IPS DF 6.9 (cell line): Measurements from ENCODE around the gene PPP4R3B.

Source experiments
- DNase-seq: peaks from one replicate; pipeline ENCODE4 v3.0.0-alpha.2; 2013; ENCODE audit warnings: low read depth, low spot score
- H3K27ac ChIP-seq: one replicate; pipeline ENCODE4 v1.5.1; 2013; ENCODE audit warnings: low read length, control low read depth
- H3K27me3 ChIP-seq: 2 replicates; pipeline ENCODE4 v1.6.1; 2013; ENCODE audit warnings: mild to moderate bottlenecking, low read length; ENCODE audit not compliant: control insufficient read depth, insufficient read depth
- H3K36me3 ChIP-seq: 2 replicates; pipeline ENCODE4 v1.6.1; 2013; ENCODE audit warnings: low read length; ENCODE audit not compliant: control insufficient read depth, insufficient read depth
- H3K4me1 ChIP-seq: 2 replicates; pipeline ENCODE4 v1.6.1; 2013; ENCODE audit warnings: low read length; ENCODE audit not compliant: control insufficient read depth, insufficient read depth
- H3K4me3 ChIP-seq: 2 replicates; pipeline ENCODE4 v1.5.1; 2013; ENCODE audit warnings: mild to moderate bottlenecking, low read length
- H3K9me3 ChIP-seq: 2 replicates; pipeline ENCODE4 v1.6.1; 2013; ENCODE audit warnings: low read length, inconsistent platforms; ENCODE audit not compliant: control insufficient read depth, insufficient read depth
- WGBS: extraction: QIAGEN DNeasy Blood & Tissue Kit; methylation state at CpG from one replicate; pipeline ENCODE4 v1.1.7; 2013; ENCODE audit warnings: mixed read lengths, missing lambda C conversion rate; ENCODE audit not compliant: insufficient read length, insufficient coverage; 5-methylcytosine and 5-hydroxymethylcytosine counted together

PPP4R3B gene

GRCh38 chr2:55518841-55519165, 98.6 kb downstream of the PPP4R3B start:
- H3K4me3 ChIP-seq = peak overlapping the region; percentile 54; the same call in 1 of the 2 replicates
- no peak for DNase-seq
- WGBS = no CpG with 5 or more reads among the region's 9 CpGs
- H3K9me3 ChIP-seq = no peaks in the 10 kb centered on the region
- H3K4me1 ChIP-seq = no peaks in the 10 kb centered on the region
- H3K27me3 ChIP-seq = no peaks in the 10 kb centered on the region
- H3K36me3 ChIP-seq = no peaks in the 10 kb centered on the region
- no peak overlapping the region for H3K27ac ChIP-seq

GRCh38 chr2:55511508-55512124, 105.8 kb downstream of the PPP4R3B start:
- no peaks in the 10 kb centered on the region for H3K27me3 ChIP-seq
- peak; percentile 33 for DNase-seq
- H3K36me3 ChIP-seq = no peaks in the 10 kb centered on the region
- H3K27ac ChIP-seq = no peak overlapping the region
- no peaks in the 10 kb centered on the region for H3K4me1 ChIP-seq
- WGBS = no CpG with 5 or more reads among the region's 7 CpGs
- no peak overlapping the region for H3K4me3 ChIP-seq
- no peaks in the 10 kb centered on the region for H3K9me3 ChIP-seq

- H3K4me1 ChIP-seq = no peaks in the 10 kb centered on the region; the same call in 1 of the 2 replicates
- H3K9me3 ChIP-seq = no peaks in the 10 kb centered on the region
- no peak overlapping the region for H3K4me3 ChIP-seq
- DNase-seq = no peak
- no peak overlapping the region for H3K27ac ChIP-seq
- H3K27me3 ChIP-seq = no peaks in the 10 kb centered on the region
- H3K36me3 ChIP-seq = no peaks in the 10 kb centered on the region
- WGBS = no CpG with 5 or more reads among the region's 9 CpGs
Observed at GRCh38 chr2:55502590-55503141, 114.8 kb downstream of the PPP4R3B start.

- no CpG with 5 or more reads among the region's 2 CpGs for WGBS
- Histone ChIP-seq H3K36me3 (no peaks in the 10 kb centered on the region), H3K4me1 (no peaks in the 10 kb centered on the region), H3K4me3 (no peak overlapping the region), H3K27me3 (no peaks in the 10 kb centered on the region), H3K9me3 (no peaks in the 10 kb centered on the region), H3K27ac (no peak overlapping the region)
- DNase-seq = no peak
Observed at GRCh38 chr2:55500025-55500424, 117.4 kb downstream of the PPP4R3B start.

GRCh38 chr2:55498582-55498981, 118.8 kb downstream of the PPP4R3B start:
- no peak for DNase-seq
- Histone ChIP-seq H3K9me3 (no peaks in the 10 kb centered on the region), H3K27ac (no peak overlapping the region), H3K36me3 (no peaks in the 10 kb centered on the region), H3K27me3 (no peaks in the 10 kb centered on the region), H3K4me1 (no peaks in the 10 kb centered on the region), H3K4me3 (no peak overlapping the region)
- no CpG with 5 or more reads among the region's 6 CpGs for WGBS
